Measurements from ENCODE around the gene MRPL23. TPM values are rescaled to one million over a fixed set of nuclear protein-coding genes. Genes with fewer than 3 reads are reported as not detected.

Gene MRPL23
- total and polyA plus RNA-seq, 4 donors, result 34.8 to 250 (median 107) TPM

GRCh38 chr11:1936072-1936780 lies 10.9 kb upstream of the MRPL23 start:
- TF ChIP-seq CTCF (IDR thresholded peaks at IDR 0.05; ENCODE audit: control extremely low read depth, extremely low read depth), result no peak
- DNase-seq, result no peak
- Histone ChIP-seq H3K36me3 (ENCODE audit: control insufficient read depth in 4 of 4, insufficient read depth in 4 of 4, low read length in 4 of 4) (no peaks in the 10 kb centered on the region), H3K4me1 (ENCODE audit: control insufficient read depth in 5 of 5, insufficient read depth in 5 of 5, low read length in 5 of 5) (peaks cover 0 to 16% (median 4%) of the 10 kb centered on the region in 5 donors), H3K27me3 (ENCODE audit: control insufficient read depth in 3 of 3, insufficient read depth in 3 of 3, low read length in 2 of 3) (peaks cover 0 to 3% (median 0%) of the 10 kb centered on the region in 3 donors), H3K27ac (ENCODE audit: low read depth in 1 of 2, low read length in 1 of 2) (no peak overlapping the region), H3K4me3 (no peak overlapping the region), H3K9ac (ENCODE audit: insufficient read depth in 1 of 2, low read length in 2 of 2) (no peak overlapping the region), H3K9me3 (ENCODE audit: control insufficient read depth in 4 of 4, insufficient read depth in 3 of 4, low read length in 3 of 4) (peaks cover 0 to 2% (median 0%) of the 10 kb centered on the region in 4 donors)
- 92% methylated on average over 32 to 34 of the region's 34 CpGs for WGBS, 2 donors
- ATAC-seq (ENCODE audit: insufficient read depth, low FRiP score), result no peak

GRCh38 chr11:1936781-1937615 lies 10.1 kb upstream of the MRPL23 start:
- DNase-seq, result no peak
- H3K36me3 ChIP-seq (ENCODE audit: control insufficient read depth in 4 of 4, insufficient read depth in 4 of 4, low read length in 4 of 4), result no peaks in the 10 kb centered on the region

GRCh38 chr11:1937616-1938342 lies 9.4 kb upstream of the MRPL23 start:
- Histone ChIP-seq H3K4me1 (ENCODE audit: control insufficient read depth in 5 of 5, insufficient read depth in 5 of 5, low read length in 5 of 5) (peaks cover 0 to 9% (median 3%) of the 10 kb centered on the region in 5 donors), H3K36me3 (ENCODE audit: control insufficient read depth in 4 of 4, insufficient read depth in 4 of 4, low read length in 4 of 4) (no peaks in the 10 kb centered on the region), H3K9ac (ENCODE audit: insufficient read depth in 1 of 2, low read length in 2 of 2) (no peak overlapping the region), H3K9me3 (ENCODE audit: control insufficient read depth in 4 of 4, insufficient read depth in 3 of 4, low read length in 3 of 4) (peaks cover 0 to 2% (median 0%) of the 10 kb centered on the region in 4 donors), H3K27ac (ENCODE audit: low read depth in 1 of 2, low read length in 1 of 2) (no peak overlapping the region), H3K4me3 (no peak overlapping the region), H3K27me3 (ENCODE audit: control insufficient read depth in 3 of 3, insufficient read depth in 3 of 3, low read length in 2 of 3) (peaks cover 0 to 3% (median 0%) of the 10 kb centered on the region in 3 donors)
- DNase-seq (no peak), ATAC-seq (ENCODE audit: insufficient read depth, low FRiP score) (no peak)
- 88 to 92% methylated on average over 35 of the region's 35 CpGs for WGBS, 2 donors
- no peak for TF ChIP-seq CTCF (IDR thresholded peaks at IDR 0.05; ENCODE audit: control extremely low read depth, extremely low read depth)

More at GRCh38 chr11:1936781-1937615, 10.1 kb upstream of the MRPL23 start:
- peaks cover 0 to 2% (median 0%) of the 10 kb centered on the region in 4 donors for H3K9me3 ChIP-seq (ENCODE audit: control insufficient read depth in 4 of 4, insufficient read depth in 3 of 4, low read length in 3 of 4)
- 91 to 96% methylated on average over 34 of the region's 34 CpGs for WGBS, 2 donors
- H3K4me1 ChIP-seq (ENCODE audit: control insufficient read depth in 5 of 5, insufficient read depth in 5 of 5, low read length in 5 of 5), result peaks cover 0 to 9% (median 3%) of the 10 kb centered on the region in 5 donors
- H3K9ac ChIP-seq (ENCODE audit: insufficient read depth in 1 of 2, low read length in 2 of 2), result no peak overlapping the region
- no peak overlapping the region for H3K4me3 ChIP-seq
- no peak for ATAC-seq (ENCODE audit: insufficient read depth, low FRiP score)
- TF ChIP-seq CTCF (IDR thresholded peaks at IDR 0.05; ENCODE audit: control extremely low read depth, extremely low read depth), result no peak
- H3K27me3 ChIP-seq (ENCODE audit: control insufficient read depth in 3 of 3, insufficient read depth in 3 of 3, low read length in 2 of 3), result peaks cover 0 to 3% (median 0%) of the 10 kb centered on the region in 3 donors
- H3K27ac ChIP-seq (ENCODE audit: low read depth in 1 of 2, low read length in 1 of 2), result no peak overlapping the region

Measured in lung (tissue), 12 donors.